HCT116 (cell line): ENCODE data around the gene MYH7. TPM values are rescaled to one million over a fixed set of nuclear protein-coding genes. Genes with fewer than 3 reads are reported as not detected.

ENCODE experiments used
- ATAC-seq: fragments of 200-7000 bp; cut with Tn5 transposase; 2 replicates; pipeline ENCODE4 v1.9.1; 2020; ENCODE audit warnings: mild to moderate bottlenecking, moderate library complexity
- BruUV-seq: library from RNA; stranded (reverse); fragments of 400-500 nt; replicated peaks from 2 replicates; lab custom pipeline; 2021; lab: Mats Ljungman, UMichigan
- CTCF ChIA-PET: fragments of 300-600 bp; sonication (Branson Sonifier 250); formaldehyde crosslinking; loops from one replicate; lab custom pipeline; 2021; ENCODE audit warnings: antibody characterized with exemption; lab: Charles Lee
- POLR2A ChIA-PET: fragments of 300-600, 350-600 bp; sonication (Branson Sonifier 250); formaldehyde crosslinking; loops from one replicate; lab custom pipeline; 2021; ENCODE audit warnings: antibody characterized with exemption; lab: Charles Lee
- RAD21 ChIA-PET, 2 experiments: fragments of 300-600 bp; sonication (Branson Sonifier 250); formaldehyde crosslinking; loops; one replicate each; lab custom pipeline; 2023; ENCODE audit warnings: low total read pairs in 2 of 2; ENCODE audit not compliant: uncharacterized antibody in 2 of 2, unreplicated experiment in 2 of 2, low non-redundant PET in 1 of 2; lab: Charles Lee
- DNase-seq: peaks from one replicate; pipeline ENCODE4 v3.0.0-alpha.2; 2010; ENCODE audit warnings: low read depth, low spot score
- H2AFZ ChIP-seq: fragments of 200-600 bp; shearing (Covaris generic), sonication (generic); 2 replicates; pipeline ENCODE4 v1.6.1; 2017; ENCODE audit warnings: low read depth, mixed run types, mixed read lengths, antibody characterized with exemption, low read length; ENCODE audit not compliant: poor library complexity, severe bottlenecking
- H3K27ac ChIP-seq: 2 replicates; pipeline ENCODE4 v1.5.1; 2012; ENCODE audit warnings: low read depth, low read length
- H3K27me3 ChIP-seq: fragments of 200-600 bp; sonication (generic); 2 replicates; pipeline ENCODE4 v1.6.1; 2016; ENCODE audit warnings: mixed run types, low read length, mixed read lengths; ENCODE audit not compliant: insufficient read depth
- H3K36me3 ChIP-seq, 2 experiments: fragments of 200-500 bp in 1 of 2; fragments of 200-600 bp in 1 of 2; sonication (Bioruptor generic) in 1 of 2; sonication (generic) in 1 of 2; 2 replicates each; pipeline versions ENCODE4 v1.5.1 to v1.6.1; 2014 to 2016; ENCODE audit warnings: low read length in 2 of 2, inconsistent platforms in 1 of 2, mixed read lengths in 1 of 2, mixed run types in 1 of 2; ENCODE audit not compliant: insufficient read depth in 2 of 2, control insufficient read depth in 1 of 2
- H3K4me1 ChIP-seq, 2 experiments: fragments of 200-600 bp in 1 of 2; sonication (generic) in 1 of 2; 2 replicates each; pipeline versions ENCODE4 v1.5.1 to v1.6.1; 2012 to 2017; ENCODE audit warnings: low read length in 2 of 2, inconsistent platforms in 1 of 2, mild to moderate bottlenecking in 1 of 2, mixed read lengths in 1 of 2, mixed run types in 1 of 2, moderate library complexity in 1 of 2; ENCODE audit not compliant: insufficient read depth in 2 of 2, control insufficient read depth in 1 of 2
- H3K4me2 ChIP-seq: fragments of 200-600 bp; sonication (generic); 2 replicates; pipeline ENCODE4 v1.6.1; 2017; ENCODE audit warnings: mixed run types, low read length, mixed read lengths
- H3K4me3 ChIP-seq, 2 experiments: fragments of 200-600 bp in 1 of 2; sonication (generic) in 1 of 2; replicated peaks in 1 of 2; 2 replicates each; pipeline ENCODE4 v1.5.1; 2011 to 2016; ENCODE audit warnings: low read length in 2 of 2, control low read depth in 1 of 2, low read depth in 1 of 2, mild to moderate bottlenecking in 1 of 2, mixed read lengths in 1 of 2, mixed run types in 1 of 2
- H3K79me2 ChIP-seq: fragments of 200-600 bp; sonication (generic); 2 replicates; pipeline ENCODE4 v1.6.1; 2017; ENCODE audit warnings: mild to moderate bottlenecking, mixed run types, low read length, moderate library complexity, mixed read lengths; ENCODE audit not compliant: insufficient read depth
- H3K9ac ChIP-seq: fragments of 200-600 bp; sonication (generic); 2 replicates; pipeline ENCODE4 v1.6.1; 2016; ENCODE audit warnings: low read length, mixed read lengths
- H3K9me2 ChIP-seq: fragments of 200-600 bp; sonication (generic), shearing (Covaris generic); 2 replicates; pipeline ENCODE4 v1.6.1; 2017; ENCODE audit warnings: mixed run types, mild to moderate bottlenecking, moderate library complexity; ENCODE audit not compliant: insufficient read depth
- H3K9me3 ChIP-seq, 2 experiments: fragments of 200-500 bp in 1 of 2; fragments of 200-600 bp in 1 of 2; sonication (Bioruptor generic) in 1 of 2; sonication (generic) in 1 of 2; 2 replicates each; pipeline ENCODE4 v1.6.1; 2014 to 2017; ENCODE audit warnings: low read length in 2 of 2, mixed read lengths in 2 of 2, inconsistent platforms in 1 of 2, low read depth in 1 of 2, mild to moderate bottlenecking in 1 of 2, mixed run types in 1 of 2, moderate library complexity in 1 of 2; ENCODE audit not compliant: control insufficient read depth in 1 of 2, insufficient read depth in 1 of 2
- H4K20me1 ChIP-seq: fragments of 200-600 bp; sonication (generic), shearing (Covaris generic); 2 replicates; pipeline ENCODE4 v1.6.1; 2017; ENCODE audit warnings: mixed run types, mild to moderate bottlenecking, moderate library complexity; ENCODE audit not compliant: insufficient read depth
- ATF3 ChIP-seq: IDR thresholded peaks from 2 replicates; pipeline ENCODE4 v1.6.1; 2012
- CBX3 ChIP-seq: IDR thresholded peaks from 2 replicates; pipeline ENCODE4 v1.6.1; 2012; ENCODE audit warnings: low read depth
- CEBPB ChIP-seq: IDR thresholded peaks from 2 replicates; pipeline ENCODE4 v1.6.1; 2012; ENCODE audit warnings: low read depth
- CTCF ChIP-seq, 3 experiments: fragments of 200-600 bp in 1 of 3; sonication (generic) in 1 of 3; IDR thresholded peaks in 2 of 3; conservative IDR thresholded peaks in 1 of 3; 2 replicates each; pipeline ENCODE4 v1.5.1; 2012 to 2017; ENCODE audit warnings: low read depth in 2 of 3, low read length in 2 of 3, antibody characterized with exemption in 1 of 3, borderline replicate concordance in 1 of 3, control low read depth in 1 of 3, mild to moderate bottlenecking in 1 of 3, mixed read lengths in 1 of 3, mixed run types in 1 of 3, moderate library complexity in 1 of 3; ENCODE audit not compliant: insufficient read depth in 1 of 3
- POLR2A ChIP-seq: IDR thresholded peaks from 2 replicates; pipeline ENCODE4 v1.7.0; 2011; ENCODE audit warnings: borderline replicate concordance; ENCODE audit not compliant: insufficient read depth, insufficient read length; ENCODE audit errors: extremely low read depth
- POLR2AphosphoS5 ChIP-seq: IDR thresholded peaks from 2 replicates; pipeline ENCODE4 v1.6.1; 2011; ENCODE audit warnings: mild to moderate bottlenecking, low read depth, low read length, moderate library complexity
- RAD21 ChIP-seq: IDR thresholded peaks from 2 replicates; pipeline ENCODE4 v1.6.1; 2012; ENCODE audit warnings: low read depth, mild to moderate bottlenecking
- REST ChIP-seq: IDR thresholded peaks from 2 replicates; pipeline ENCODE4 v1.6.1; 2012; ENCODE audit warnings: low read depth
- SRF ChIP-seq: IDR thresholded peaks from 2 replicates; pipeline ENCODE4 v1.6.1; 2012; ENCODE audit warnings: low read depth
- ZBTB33 ChIP-seq: IDR thresholded peaks from 2 replicates; pipeline ENCODE4 v1.6.1; 2011; ENCODE audit warnings: mild to moderate bottlenecking, low read length, moderate library complexity; ENCODE audit not compliant: insufficient replicate concordance; ENCODE audit errors: extremely low read depth
- intact Hi-C: fragments of 100-400 bp; cut with micrococcal nuclease; formaldehyde crosslinking; loops from 2 replicates; pipeline ENCODE4 v1.10.0; 2022
- total RNA-seq: library from RNA; stranded (reverse); gene quantifications from one replicate; pipeline ENCODE4 v1.2.1, GENCODE V29; 2021; ENCODE audit not compliant: unreplicated experiment

The MYH7 gene
- total RNA-seq, 1 experiment from 2014 or later: not detected

GRCh38 chr14:23450379-23450778, 14.9 kb upstream of the MYH7 start:
- CTCF ChIA-PET: no interaction called here
- no peaks in the 10 kb centered on the region for H3K4me1 ChIP-seq
- intact Hi-C loops: no loop called here
- H3K9ac ChIP-seq: no peak overlapping the region
- no peak overlapping the region for H3K27ac ChIP-seq
- H3K79me2 ChIP-seq: no peaks in the 10 kb centered on the region
- H3K9me2 ChIP-seq: no peaks in the 10 kb centered on the region
- DNase-seq (no peak), ATAC-seq (no peak)
- no TSS peak for BruUV-seq
- POLR2A ChIA-PET: no interaction called here
- H2AFZ ChIP-seq: no peak overlapping the region
- H3K4me3 ChIP-seq: no peak overlapping the region
- no peaks in the 10 kb centered on the region for H4K20me1 ChIP-seq
- TF ChIP-seq CTCF (IDR thresholded peaks at IDR 0.05 in 2 of 3, conservative IDR thresholded peaks at IDR 0.05 in 1 of 3; ENCODE audit: borderline replicate concordance in 1 of 3, insufficient read depth in 1 of 3, low read depth in 2 of 3, low read length in 2 of 3): no peak
- no peak for TF ChIP-seq CBX3
- no peak for TF ChIP-seq SRF
- no peak for TF ChIP-seq CEBPB
- no peak for TF ChIP-seq POLR2A
- no peak for TF ChIP-seq REST
- TF ChIP-seq RAD21: no peak
- TF ChIP-seq POLR2AphosphoS5: no peak
- no peak for TF ChIP-seq ZBTB33
- TF ChIP-seq ATF3: no peak
- H3K27me3 ChIP-seq: no peaks in the 10 kb centered on the region
- RAD21 ChIA-PET: no interaction called here
- no peaks in the 10 kb centered on the region for H3K36me3 ChIP-seq
- H3K4me2 ChIP-seq: no peak overlapping the region
- H3K9me3 ChIP-seq: no peaks in the 10 kb centered on the region
